HG03103 (cell line): ENCODE data around the gene FTCDNL1.
A peak's percentile ranks its signal among the peaks of the same experiment; 100 is the strongest.

Experiments
- ATAC-seq: cut with Tn5 transposase; IDR thresholded peaks from one replicate; pipeline ENCODE4 v1.9.1; 2021; ENCODE audit warnings: low read depth; ENCODE audit not compliant: unreplicated experiment

Gene FTCDNL1

GRCh38 chr2:199850718-199851500 is at the start of gene FTCDNL1:
Gene FTCDNL1 (minus strand): TSS chr2:199851192. CDS start chr2:199848962, 2,230 bp downstream.
- ATAC-seq: peak; percentile 95

- no peak for ATAC-seq
These were observed 45.6 kb upstream of the FTCDNL1 start for GRCh38 chr2:199896617-199897016.

DNA sequence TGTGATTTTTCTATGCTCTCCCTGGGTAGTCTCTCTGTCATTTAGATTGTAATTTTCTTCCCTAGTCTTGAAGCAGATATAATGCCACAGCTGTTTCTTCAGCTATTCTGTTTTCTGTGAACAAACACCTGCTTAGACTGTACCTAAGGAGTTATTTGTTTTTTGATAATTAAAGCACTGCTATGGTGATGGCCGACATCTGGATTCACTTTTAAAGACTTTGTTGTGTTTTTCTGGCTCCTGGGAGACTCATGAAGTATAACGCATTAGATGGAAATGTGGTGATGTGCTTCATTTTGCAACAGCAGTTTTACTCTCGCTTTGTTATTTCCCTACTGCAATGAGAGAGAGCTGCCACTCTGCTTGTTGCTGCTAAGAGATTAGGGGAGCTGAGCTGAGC is 44.4 kb upstream of the FTCDNL1 start:
- ATAC-seq: no peak

- no peak for ATAC-seq
These were observed 32.7 kb upstream of the FTCDNL1 start for GRCh38 chr2:199883474-199884212.

GRCh38 chr2:199882667-199883066 is 31.7 kb upstream of the FTCDNL1 start:
- ATAC-seq: no peak

DNA sequence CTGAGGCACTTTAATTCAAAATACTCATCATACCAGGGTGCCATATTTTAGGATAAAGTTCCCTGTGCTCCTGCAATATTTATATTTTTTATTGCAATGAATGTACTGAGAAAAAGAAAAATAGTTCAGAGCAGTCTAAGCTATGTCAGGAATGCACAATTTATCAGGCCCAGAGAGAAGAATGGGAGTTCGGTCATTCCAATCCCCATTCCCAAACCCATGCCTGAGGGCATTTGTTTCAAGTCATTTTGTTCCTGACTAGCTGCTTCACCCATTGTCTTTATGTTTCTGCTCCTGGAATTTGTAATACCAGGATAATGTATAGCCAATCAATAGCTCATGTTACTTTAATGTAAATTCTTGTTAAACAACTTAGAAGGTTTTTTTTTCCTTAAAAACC is 24.4 kb upstream of the FTCDNL1 start:
- no peak for ATAC-seq

DNA sequence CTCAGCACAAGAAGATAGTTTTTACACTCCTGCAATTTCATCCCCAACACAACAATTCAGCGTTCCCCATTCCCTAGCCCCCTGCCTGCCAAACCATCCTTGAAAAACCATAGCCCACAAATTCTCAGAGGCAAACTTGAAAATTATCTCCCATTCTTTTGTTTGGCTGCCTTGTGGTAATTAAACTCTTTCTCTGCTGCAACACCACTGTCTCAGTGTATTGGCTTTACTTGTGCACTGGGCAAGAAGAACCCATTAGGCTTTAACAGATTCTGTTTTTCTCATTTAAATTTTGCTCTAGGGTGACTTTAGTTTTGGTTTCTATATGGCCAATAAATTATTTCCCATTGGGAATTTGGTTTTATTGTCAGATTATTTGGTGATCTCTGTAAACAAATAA is 23.2 kb upstream of the FTCDNL1 start:
- ATAC-seq: no peak

- ATAC-seq: no peak
These were observed 19.6 kb upstream of the FTCDNL1 start for GRCh38 chr2:199870581-199870980.

DNA sequence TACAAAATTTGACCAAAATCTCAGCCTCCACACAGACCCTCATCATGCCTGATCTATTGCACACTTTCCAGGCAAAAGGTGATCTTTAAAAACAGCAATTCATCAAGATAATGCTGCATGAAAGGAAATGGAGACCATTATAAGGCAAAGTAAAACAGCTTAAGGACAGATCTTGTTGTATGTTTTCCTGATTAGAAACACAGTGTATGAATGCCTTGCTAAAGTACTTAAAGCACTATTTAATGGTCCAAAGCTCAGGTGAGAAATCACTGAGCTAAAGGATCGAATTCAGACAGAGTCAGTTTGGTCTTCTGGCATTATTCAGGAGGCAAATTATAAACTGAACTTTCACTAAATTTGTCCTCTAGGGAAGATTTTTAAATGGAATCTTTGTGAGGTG is 18.7 kb upstream of the FTCDNL1 start:
- ATAC-seq: no peak

DNA sequence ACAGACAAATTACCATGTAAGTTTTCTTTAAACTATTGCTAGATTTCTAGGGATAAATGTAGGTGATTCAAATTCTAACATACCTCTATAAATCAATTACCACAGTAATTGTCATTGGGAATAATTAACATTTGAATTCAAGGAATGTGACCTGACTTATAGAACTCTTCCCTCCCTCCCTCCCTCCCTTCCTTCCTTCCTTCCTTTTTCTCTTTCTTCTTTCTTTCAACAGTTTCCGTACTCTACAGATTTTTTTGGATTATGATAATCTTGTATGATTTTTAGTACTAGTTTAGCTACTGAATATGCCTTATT is 18.2 kb upstream of the FTCDNL1 start:
- no peak for ATAC-seq

DNA sequence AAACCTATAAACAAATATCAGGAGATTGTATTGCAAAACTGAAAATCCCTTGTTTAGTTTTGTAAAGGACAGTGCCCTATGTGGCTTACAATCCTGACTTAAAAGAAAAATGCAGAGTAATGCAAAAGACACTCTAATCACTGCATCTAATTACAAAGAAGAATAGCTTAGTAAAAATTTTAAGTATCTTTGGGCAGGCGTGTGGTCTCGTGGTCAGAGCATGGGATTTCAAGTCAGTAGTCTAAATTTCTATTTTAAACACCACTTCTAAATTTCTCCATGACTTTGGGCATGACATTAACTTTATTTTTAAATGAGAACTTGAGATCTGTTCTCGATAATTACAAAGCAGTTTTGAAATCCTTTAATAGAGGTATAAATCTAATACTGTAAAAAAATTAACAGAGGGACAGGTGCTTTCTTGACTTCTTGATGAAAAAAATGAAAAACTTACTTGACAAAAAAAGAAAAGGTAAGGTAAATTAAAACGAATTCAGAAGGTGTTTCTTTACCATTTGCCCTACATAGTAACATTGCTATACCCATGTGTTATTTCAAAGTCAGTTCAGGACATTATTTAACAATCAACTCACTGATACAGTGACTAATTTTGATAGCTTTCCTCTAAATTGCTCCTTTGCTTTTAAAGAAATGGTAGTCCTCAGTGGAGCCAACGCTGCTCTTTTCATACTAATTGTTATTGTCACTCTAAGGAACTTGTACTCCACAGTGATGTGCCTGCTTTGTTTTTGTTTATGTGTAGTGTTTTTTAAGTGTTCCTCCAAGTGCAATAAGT is 17.6 kb upstream of the FTCDNL1 start:
- no peak for ATAC-seq

DNA sequence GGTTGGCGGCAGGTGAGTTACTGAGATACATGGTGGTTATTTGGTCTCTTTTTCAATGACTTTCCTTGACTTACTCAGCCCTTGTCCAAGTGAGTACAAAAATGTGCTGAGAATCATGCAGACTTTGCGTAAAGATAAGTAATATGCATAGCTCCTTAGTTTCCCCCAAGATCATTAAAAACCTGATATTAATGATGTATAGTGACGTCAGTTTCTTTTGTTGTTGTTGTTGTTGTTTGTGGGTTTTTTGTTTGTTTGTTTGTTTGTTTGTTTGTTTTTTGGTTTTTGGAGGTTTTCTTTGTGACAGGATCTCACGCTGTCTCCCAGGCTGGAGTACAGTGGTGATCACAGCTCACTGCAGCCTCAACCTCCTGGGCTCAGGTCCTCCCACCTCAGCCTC is 14.9 kb upstream of the FTCDNL1 start:
- ATAC-seq: no peak

GRCh38 chr2:199862788-199863187 is 11.8 kb upstream of the FTCDNL1 start:
- no peak for ATAC-seq

GRCh38 chr2:199861132-199861774 is 10.3 kb upstream of the FTCDNL1 start:
- no peak for ATAC-seq

GRCh38 chr2:199855812-199856211 is 4.8 kb upstream of the FTCDNL1 start:
- no peak for ATAC-seq

DNA sequence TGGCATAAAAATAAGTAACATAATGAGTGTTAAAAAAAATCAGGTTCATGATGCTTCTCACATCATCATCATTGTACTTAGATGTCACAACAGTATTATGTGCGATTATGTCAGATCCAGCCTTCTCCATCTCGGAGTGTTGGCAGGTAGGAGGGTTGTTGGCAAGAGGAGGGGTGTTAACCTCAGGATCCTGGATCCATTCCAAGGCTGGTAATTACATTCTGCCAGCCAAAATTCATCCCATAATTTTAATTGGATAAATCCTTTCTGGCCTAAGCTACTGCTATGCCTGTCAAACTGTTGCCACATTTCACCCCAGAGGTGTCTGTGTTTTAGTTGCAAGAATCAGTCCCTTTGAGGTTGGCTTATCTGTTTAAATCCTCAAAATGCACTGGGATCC is 891 bp upstream of the FTCDNL1 start:
- no peak for ATAC-seq

DNA sequence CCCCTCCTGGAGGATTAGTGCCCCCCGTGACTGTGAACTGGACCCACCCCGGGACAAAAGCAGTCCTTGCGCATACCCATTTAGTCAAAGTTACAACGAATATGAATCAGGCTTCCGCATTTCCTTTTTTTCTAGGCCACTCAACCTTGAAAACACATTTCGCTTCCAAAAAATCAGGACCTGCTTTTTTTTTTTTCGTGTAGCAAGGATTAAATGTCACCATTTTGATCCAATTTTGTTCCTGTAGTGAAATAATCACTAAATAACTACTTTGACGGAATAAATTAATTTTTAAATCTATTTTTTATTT is 464 bp upstream of the FTCDNL1 start:
- ATAC-seq: no peak

- no peak for ATAC-seq
These were observed 724 bp downstream of the FTCDNL1 start for GRCh38 chr2:199850218-199850717.

DNA sequence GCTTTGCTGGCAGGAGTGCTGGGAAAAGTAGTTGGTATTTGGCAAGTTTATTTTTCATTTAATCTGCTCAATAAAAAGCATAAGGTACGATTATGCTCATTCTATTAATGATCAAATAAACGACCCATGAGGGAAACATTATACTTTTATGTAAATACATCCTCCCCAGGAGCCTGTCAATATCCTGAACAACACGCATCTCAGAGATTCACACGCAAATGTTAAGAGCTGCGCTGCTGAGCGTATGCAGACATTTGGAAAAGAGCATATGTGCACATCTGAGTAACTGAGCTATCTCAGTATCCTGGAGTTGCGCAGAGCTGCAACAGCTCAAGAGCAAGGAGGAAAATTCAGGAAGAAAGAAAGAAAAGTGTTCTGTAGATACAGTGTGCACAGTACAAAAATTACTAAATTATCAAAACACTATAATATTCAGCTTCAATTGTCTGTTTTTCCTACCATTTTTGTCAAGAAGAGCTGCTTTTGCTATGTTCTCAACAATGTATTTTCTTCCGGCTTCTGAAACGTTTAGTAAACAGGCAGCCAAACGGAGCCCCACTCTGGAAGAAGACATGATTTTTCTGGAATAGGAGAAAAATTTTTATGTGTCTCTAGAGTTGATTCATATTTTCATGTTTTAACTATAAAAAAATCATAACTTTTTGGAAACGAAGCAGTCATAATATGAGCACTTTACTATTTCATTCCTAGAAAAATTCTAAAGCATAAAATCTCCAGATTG is 2.4 kb downstream of the FTCDNL1 start:
- no peak for ATAC-seq

- no peak for ATAC-seq
These were observed 3.7 kb downstream of the FTCDNL1 start for GRCh38 chr2:199847181-199847864.
